Astrocyte of the cerebellum (primary cell): ENCODE results near the gene STXBP4.

Experiments used
- DNase-seq: peaks from one replicate; pipeline ENCODE4 v3.0.0-alpha.2; 2011; ENCODE audit warnings: low read depth
- H3K4me3 ChIP-seq: 2 replicates; pipeline ENCODE4 v1.5.1; 2011; ENCODE audit warnings: mild to moderate bottlenecking, low read depth, low read length, moderate library complexity
- CTCF ChIP-seq: IDR thresholded peaks from 2 replicates; pipeline ENCODE4 v1.5.1; 2012; ENCODE audit warnings: low read length, low read depth, moderate library complexity, mild to moderate bottlenecking; ENCODE audit errors: missing control alignments
- in situ Hi-C: cut with HindIII; loops from 2 replicates; pipeline ENCODE4 v1.10.0; 2017; ENCODE audit warnings: low sequenced_read_pairs

STXBP4 gene

GRCh38 chr17:55162556-55162946, 194.0 kb downstream of the STXBP4 start:
- in situ Hi-C loops: no loop called here
- no peak for DNase-seq
- TF ChIP-seq CTCF: no peak
- H3K4me3 ChIP-seq: no peak overlapping the region

GRCh38 chr17:55163408-55163807, 194.8 kb downstream of the STXBP4 start:
- no peak for DNase-seq
- TF ChIP-seq CTCF: no peak
- H3K4me3 ChIP-seq: no peak overlapping the region
- in situ Hi-C loops: no loop called here

GRCh38 chr17:55166506-55166905, 197.9 kb downstream of the STXBP4 start:
- TF ChIP-seq CTCF: no peak
- DNase-seq: no peak
- H3K4me3 ChIP-seq: no peak overlapping the region
- in situ Hi-C loops: no loop called here

- in situ Hi-C loops: no loop called here
- no peak for DNase-seq
- no peak for TF ChIP-seq CTCF
- no peak overlapping the region for H3K4me3 ChIP-seq
Measured at GRCh38 chr17:55167024-55167725, 198.6 kb downstream of the STXBP4 start.

GRCh38 chr17:55168958-55169687, 200.6 kb downstream of the STXBP4 start:
- no peak overlapping the region for H3K4me3 ChIP-seq
- no peak for TF ChIP-seq CTCF
- no peak for DNase-seq
- in situ Hi-C loops: no loop called here

- in situ Hi-C loops: no loop called here
- H3K4me3 ChIP-seq: no peak overlapping the region
- no peak for TF ChIP-seq CTCF
- DNase-seq: no peak
Measured at GRCh38 chr17:55171634-55172328, 203.2 kb downstream of the STXBP4 start.
